ENCODE data around the gene ZNF345. TPM values are rescaled to one million over a fixed set of nuclear protein-coding genes. Genes with fewer than 3 reads are reported as not detected.

Gene ZNF345
- total RNA-seq (2014; rRNA removed; shearing (Covaris generic); ENCODE audit: low replicate concordance) = 0.17 and 0.67 TPM in 2 replicates

GRCh38 chr19:36850559-36851442, at the start of gene ZNF345:
Gene ZNF345, plus strand, starts transcription at chr19:36850876. Its CDS starts 25,955 bp downstream, at chr19:36876831.
- in situ Hi-C loops (cut with HindIII; ENCODE audit: low pct_unique_long_range_greater_than_20kb, low sequenced_read_pairs) = no loop called here
- peak; percentile 94 for DNase-seq (ENCODE audit: low read depth)

GRCh38 chr19:36805364-36805763, 45.3 kb upstream of the ZNF345 start:
- DNase-seq (ENCODE audit: low read depth) = no peak
- in situ Hi-C loops (cut with HindIII; ENCODE audit: low pct_unique_long_range_greater_than_20kb, low sequenced_read_pairs) = no loop called here

- in situ Hi-C loops (cut with HindIII; ENCODE audit: low pct_unique_long_range_greater_than_20kb, low sequenced_read_pairs) = no loop called here
- DNase-seq (ENCODE audit: low read depth) = no peak
Observed at GRCh38 chr19:36807029-36807428, 43.6 kb upstream of the ZNF345 start.

GRCh38 chr19:36819130-36819630, 31.5 kb upstream of the ZNF345 start:
- in situ Hi-C loops (cut with HindIII; ENCODE audit: low pct_unique_long_range_greater_than_20kb, low sequenced_read_pairs) = no loop called here
- peak; percentile 25 for DNase-seq (ENCODE audit: low read depth)

GRCh38 chr19:36821758-36822157, 28.9 kb upstream of the ZNF345 start:
- no peak for DNase-seq (ENCODE audit: low read depth)
- in situ Hi-C loops (cut with HindIII; ENCODE audit: low pct_unique_long_range_greater_than_20kb, low sequenced_read_pairs) = no loop called here

GRCh38 chr19:36833430-36833829, 17.2 kb upstream of the ZNF345 start:
- in situ Hi-C loops (cut with HindIII; ENCODE audit: low pct_unique_long_range_greater_than_20kb, low sequenced_read_pairs) = no loop called here
- no peak for DNase-seq (ENCODE audit: low read depth)

GRCh38 chr19:36837176-36837905, 13.3 kb upstream of the ZNF345 start:
- DNase-seq (ENCODE audit: low read depth) = peak; percentile 48
- in situ Hi-C loops (cut with HindIII; ENCODE audit: low pct_unique_long_range_greater_than_20kb, low sequenced_read_pairs) = no loop called here

- in situ Hi-C loops (cut with HindIII; ENCODE audit: low pct_unique_long_range_greater_than_20kb, low sequenced_read_pairs) = no loop called here
- DNase-seq (ENCODE audit: low read depth) = peak; percentile 96
Observed at GRCh38 chr19:36837906-36838783, 12.5 kb upstream of the ZNF345 start, which contains the start of gene ZNF790. Gene ZNF790, minus strand, starts transcription at chr19:36838387. Its CDS starts 12,768 bp downstream, at chr19:36825619.

GRCh38 chr19:36838784-36839324, 11.8 kb upstream of the ZNF345 start:
- in situ Hi-C loops (cut with HindIII; ENCODE audit: low pct_unique_long_range_greater_than_20kb, low sequenced_read_pairs) = no loop called here
- DNase-seq (ENCODE audit: low read depth) = no peak

GRCh38 chr19:36847968-36848367, 2.7 kb upstream of the ZNF345 start:
- in situ Hi-C loops (cut with HindIII; ENCODE audit: low pct_unique_long_range_greater_than_20kb, low sequenced_read_pairs) = no loop called here

GRCh38 chr19:36849701-36850558, 746 bp upstream of the ZNF345 start:
- DNase-seq (ENCODE audit: low read depth) = peak; percentile 93
- in situ Hi-C loops (cut with HindIII; ENCODE audit: low pct_unique_long_range_greater_than_20kb, low sequenced_read_pairs) = no loop called here

More at GRCh38 chr19:36847968-36848367, 2.7 kb upstream of the ZNF345 start:
- DNase-seq (ENCODE audit: low read depth) = no peak

- DNase-seq (ENCODE audit: low read depth) = no peak
- in situ Hi-C loops (cut with HindIII; ENCODE audit: low pct_unique_long_range_greater_than_20kb, low sequenced_read_pairs) = no loop called here
Observed at GRCh38 chr19:36851898-36852297, 1.2 kb downstream of the ZNF345 start.

- in situ Hi-C loops (cut with HindIII; ENCODE audit: low pct_unique_long_range_greater_than_20kb, low sequenced_read_pairs) = no loop called here
- DNase-seq (ENCODE audit: low read depth) = peak; percentile 24
Observed at GRCh38 chr19:36876993-36877938, 26.6 kb downstream of the ZNF345 start.

GRCh38 chr19:36891768-36892357, 41.2 kb downstream of the ZNF345 start:
- in situ Hi-C loops (cut with HindIII; ENCODE audit: low pct_unique_long_range_greater_than_20kb, low sequenced_read_pairs) = no loop called here
- DNase-seq (ENCODE audit: low read depth) = no peak

- in situ Hi-C loops (cut with HindIII; ENCODE audit: low pct_unique_long_range_greater_than_20kb, low sequenced_read_pairs) = no loop called here
- DNase-seq (ENCODE audit: low read depth) = no peak
Observed at GRCh38 chr19:36894849-36895383, 44.2 kb downstream of the ZNF345 start.

All from Caki2 (cell line).